ENCODE data around the gene CDK14. TPM values are rescaled to one million over a fixed set of nuclear protein-coding genes. Genes with fewer than 3 reads are reported as not detected.

Gene CDK14
- total and polyA plus RNA-seq, 10 of the 15 experiments (the other 5 are each of a cell fraction or from before 2014, with no cell fraction given) = 6.5 to 61.3 (median 24.2) TPM

DNA sequence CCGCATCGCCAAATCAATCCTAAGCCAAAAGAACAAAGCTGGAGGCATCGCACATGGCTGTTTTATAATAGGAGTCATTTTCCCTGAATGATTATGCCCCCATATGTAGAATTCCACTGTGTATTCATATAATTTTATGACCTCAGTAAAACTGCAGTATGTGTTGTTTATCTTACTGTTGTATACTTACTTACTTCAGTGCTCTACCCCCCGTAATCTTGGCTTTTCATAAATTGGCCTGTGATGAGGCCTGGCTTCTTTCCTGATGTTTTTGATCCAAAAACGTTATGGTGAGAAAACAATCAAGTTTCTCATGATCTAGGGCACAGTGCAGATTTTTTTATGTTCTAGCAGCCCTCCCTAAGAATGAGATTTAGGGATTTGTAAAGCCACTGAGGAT is 361.8 kb downstream of the CDK14 start (continued):
- TF ChIP-seq, protein P1, sequence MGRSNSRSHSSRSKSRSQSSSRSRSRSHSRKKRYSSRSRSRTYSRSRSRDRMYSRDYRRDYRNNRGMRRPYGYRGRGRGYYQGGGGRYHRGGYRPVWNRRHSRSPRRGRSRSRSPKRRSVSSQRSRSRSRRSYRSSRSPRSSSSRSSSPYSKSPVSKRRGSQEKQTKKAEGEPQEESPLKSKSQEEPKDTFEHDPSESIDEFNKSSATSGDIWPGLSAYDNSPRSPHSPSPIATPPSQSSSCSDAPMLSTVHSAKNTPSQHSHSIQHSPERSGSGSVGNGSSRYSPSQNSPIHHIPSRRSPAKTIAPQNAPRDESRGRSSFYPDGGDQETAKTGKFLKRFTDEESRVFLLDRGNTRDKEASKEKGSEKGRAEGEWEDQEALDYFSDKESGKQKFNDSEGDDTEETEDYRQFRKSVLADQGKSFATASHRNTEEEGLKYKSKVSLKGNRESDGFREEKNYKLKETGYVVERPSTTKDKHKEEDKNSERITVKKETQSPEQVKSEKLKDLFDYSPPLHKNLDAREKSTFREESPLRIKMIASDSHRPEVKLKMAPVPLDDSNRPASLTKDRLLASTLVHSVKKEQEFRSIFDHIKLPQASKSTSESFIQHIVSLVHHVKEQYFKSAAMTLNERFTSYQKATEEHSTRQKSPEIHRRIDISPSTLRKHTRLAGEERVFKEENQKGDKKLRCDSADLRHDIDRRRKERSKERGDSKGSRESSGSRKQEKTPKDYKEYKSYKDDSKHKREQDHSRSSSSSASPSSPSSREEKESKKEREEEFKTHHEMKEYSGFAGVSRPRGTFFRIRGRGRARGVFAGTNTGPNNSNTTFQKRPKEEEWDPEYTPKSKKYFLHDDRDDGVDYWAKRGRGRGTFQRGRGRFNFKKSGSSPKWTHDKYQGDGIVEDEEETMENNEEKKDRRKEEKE (IDR thresholded peaks at IDR 0.05) = no peak
- no peak for TF ChIP-seq TCF3 (IDR thresholded peaks at IDR 0.05; ENCODE audit: borderline replicate concordance, insufficient read depth, low read depth, low read length)
- no peak for TF ChIP-seq CREB1 (IDR thresholded peaks at IDR 0.05; ENCODE audit: low read depth)
- no peak for TF ChIP-seq CHD4 (IDR thresholded peaks at IDR 0.05)
- TF ChIP-seq ZNF24 (IDR thresholded peaks at IDR 0.05) = no peak
- no peak for TF ChIP-seq MXI1 (IDR thresholded peaks at IDR 0.05; ENCODE audit: low read depth, low read length)
- TF ChIP-seq GATAD2B (conservative IDR thresholded peaks at IDR 0.05; ENCODE audit: low read depth) = no peak
- TF ChIP-seq, protein P2, sequence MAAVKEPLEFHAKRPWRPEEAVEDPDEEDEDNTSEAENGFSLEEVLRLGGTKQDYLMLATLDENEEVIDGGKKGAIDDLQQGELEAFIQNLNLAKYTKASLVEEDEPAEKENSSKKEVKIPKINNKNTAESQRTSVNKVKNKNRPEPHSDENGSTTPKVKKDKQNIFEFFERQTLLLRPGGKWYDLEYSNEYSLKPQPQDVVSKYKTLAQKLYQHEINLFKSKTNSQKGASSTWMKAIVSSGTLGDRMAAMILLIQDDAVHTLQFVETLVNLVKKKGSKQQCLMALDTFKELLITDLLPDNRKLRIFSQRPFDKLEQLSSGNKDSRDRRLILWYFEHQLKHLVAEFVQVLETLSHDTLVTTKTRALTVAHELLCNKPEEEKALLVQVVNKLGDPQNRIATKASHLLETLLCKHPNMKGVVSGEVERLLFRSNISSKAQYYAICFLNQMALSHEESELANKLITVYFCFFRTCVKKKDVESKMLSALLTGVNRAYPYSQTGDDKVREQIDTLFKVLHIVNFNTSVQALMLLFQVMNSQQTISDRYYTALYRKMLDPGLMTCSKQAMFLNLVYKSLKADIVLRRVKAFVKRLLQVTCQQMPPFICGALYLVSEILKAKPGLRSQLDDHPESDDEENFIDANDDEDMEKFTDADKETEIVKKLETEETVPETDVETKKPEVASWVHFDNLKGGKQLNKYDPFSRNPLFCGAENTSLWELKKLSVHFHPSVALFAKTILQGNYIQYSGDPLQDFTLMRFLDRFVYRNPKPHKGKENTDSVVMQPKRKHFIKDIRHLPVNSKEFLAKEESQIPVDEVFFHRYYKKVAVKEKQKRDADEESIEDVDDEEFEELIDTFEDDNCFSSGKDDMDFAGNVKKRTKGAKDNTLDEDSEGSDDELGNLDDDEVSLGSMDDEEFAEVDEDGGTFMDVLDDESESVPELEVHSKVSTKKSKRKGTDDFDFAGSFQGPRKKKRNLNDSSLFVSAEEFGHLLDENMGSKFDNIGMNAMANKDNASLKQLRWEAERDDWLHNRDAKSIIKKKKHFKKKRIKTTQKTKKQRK (IDR thresholded peaks at IDR 0.05; ENCODE audit: low read depth, low read length) = no peak
- TF ChIP-seq SREBF1 (IDR thresholded peaks at IDR 0.05; ENCODE audit: low read length) = no peak
- TF ChIP-seq RB1 (IDR thresholded peaks at IDR 0.05; ENCODE audit: borderline replicate concordance) = no peak
- TF ChIP-seq, protein P3, sequence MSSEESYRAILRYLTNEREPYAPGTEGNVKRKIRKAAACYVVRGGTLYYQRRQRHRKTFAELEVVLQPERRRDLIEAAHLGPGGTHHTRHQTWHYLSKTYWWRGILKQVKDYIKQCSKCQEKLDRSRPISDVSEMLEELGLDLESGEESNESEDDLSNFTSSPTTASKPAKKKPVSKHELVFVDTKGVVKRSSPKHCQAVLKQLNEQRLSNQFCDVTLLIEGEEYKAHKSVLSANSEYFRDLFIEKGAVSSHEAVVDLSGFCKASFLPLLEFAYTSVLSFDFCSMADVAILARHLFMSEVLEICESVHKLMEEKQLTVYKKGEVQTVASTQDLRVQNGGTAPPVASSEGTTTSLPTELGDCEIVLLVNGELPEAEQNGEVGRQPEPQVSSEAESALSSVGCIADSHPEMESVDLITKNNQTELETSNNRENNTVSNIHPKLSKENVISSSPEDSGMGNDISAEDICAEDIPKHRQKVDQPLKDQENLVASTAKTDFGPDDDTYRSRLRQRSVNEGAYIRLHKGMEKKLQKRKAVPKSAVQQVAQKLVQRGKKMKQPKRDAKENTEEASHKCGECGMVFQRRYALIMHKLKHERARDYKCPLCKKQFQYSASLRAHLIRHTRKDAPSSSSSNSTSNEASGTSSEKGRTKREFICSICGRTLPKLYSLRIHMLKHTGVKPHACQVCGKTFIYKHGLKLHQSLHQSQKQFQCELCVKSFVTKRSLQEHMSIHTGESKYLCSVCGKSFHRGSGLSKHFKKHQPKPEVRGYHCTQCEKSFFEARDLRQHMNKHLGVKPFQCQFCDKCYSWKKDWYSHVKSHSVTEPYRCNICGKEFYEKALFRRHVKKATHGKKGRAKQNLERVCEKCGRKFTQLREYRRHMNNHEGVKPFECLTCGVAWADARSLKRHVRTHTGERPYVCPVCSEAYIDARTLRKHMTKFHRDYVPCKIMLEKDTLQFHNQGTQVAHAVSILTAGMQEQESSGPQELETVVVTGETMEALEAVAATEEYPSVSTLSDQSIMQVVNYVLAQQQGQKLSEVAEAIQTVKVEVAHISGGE (CRISPR knock-in tag; IDR thresholded peaks at IDR 0.05) = no peak
- TF ChIP-seq, protein P4, sequence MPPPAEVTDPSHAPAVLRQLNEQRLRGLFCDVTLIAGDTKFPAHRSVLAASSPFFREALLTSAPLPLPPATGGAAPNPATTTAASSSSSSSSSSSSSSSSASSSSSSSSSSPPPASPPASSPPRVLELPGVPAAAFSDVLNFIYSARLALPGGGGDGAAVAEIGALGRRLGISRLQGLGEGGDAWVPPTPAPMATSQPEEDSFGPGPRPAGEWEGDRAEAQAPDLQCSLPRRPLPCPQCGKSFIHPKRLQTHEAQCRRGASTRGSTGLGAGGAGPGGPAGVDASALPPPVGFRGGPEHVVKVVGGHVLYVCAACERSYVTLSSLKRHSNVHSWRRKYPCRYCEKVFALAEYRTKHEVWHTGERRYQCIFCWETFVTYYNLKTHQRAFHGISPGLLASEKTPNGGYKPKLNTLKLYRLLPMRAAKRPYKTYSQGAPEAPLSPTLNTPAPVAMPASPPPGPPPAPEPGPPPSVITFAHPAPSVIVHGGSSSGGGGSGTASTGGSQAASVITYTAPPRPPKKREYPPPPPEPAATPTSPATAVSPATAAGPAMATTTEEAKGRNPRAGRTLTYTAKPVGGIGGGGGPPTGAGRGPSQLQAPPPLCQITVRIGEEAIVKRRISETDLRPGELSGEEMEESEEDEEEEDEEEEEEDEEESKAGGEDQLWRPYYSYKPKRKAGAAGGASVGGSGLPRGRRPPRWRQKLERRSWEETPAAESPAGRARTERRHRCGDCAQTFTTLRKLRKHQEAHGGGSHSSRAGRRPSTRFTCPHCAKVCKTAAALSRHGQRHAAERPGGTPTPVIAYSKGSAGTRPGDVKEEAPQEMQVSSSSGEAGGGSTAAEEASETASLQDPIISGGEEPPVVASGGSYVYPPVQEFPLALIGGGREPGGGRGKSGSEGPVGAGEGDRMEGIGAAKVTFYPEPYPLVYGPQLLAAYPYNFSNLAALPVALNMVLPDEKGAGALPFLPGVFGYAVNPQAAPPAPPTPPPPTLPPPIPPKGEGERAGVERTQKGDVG (CRISPR knock-in tag; IDR thresholded peaks at IDR 0.05) = no peak
- TF ChIP-seq, protein P5, sequence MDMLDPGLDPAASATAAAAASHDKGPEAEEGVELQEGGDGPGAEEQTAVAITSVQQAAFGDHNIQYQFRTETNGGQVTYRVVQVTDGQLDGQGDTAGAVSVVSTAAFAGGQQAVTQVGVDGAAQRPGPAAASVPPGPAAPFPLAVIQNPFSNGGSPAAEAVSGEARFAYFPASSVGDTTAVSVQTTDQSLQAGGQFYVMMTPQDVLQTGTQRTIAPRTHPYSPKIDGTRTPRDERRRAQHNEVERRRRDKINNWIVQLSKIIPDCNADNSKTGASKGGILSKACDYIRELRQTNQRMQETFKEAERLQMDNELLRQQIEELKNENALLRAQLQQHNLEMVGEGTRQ (IDR thresholded peaks at IDR 0.05; ENCODE audit: borderline replicate concordance, low read depth, low read length) = no peak
- TF ChIP-seq NR2F1 (conservative IDR thresholded peaks at IDR 0.05) = no peak
- TF ChIP-seq IKZF2 (IDR thresholded peaks at IDR 0.05) = no peak
- TF ChIP-seq MTA3 (IDR thresholded peaks at IDR 0.05; ENCODE audit: borderline replicate concordance, low read length) = no peak
- TF ChIP-seq STAT3 (IDR thresholded peaks at IDR 0.05; ENCODE audit: low read depth, low read length) = no peak

Measured in GM12878 (cell line).